ENCODE results near the gene WDR37. TPM values are rescaled to one million over a fixed set of nuclear protein-coding genes. Genes with fewer than 3 reads are reported as not detected.
"Not testable (repeated sequence)": the region's sequence is repeated elsewhere in the genome, so short reads cannot be mapped to it uniquely, and the experiment has no call there.

The WDR37 gene
- total RNA-seq, 1 experiment from 2014 or later = 15.4 TPM

- no peak for DNase-seq (ENCODE audit: low read depth)
These were observed 96.4 kb downstream of the WDR37 start for GRCh38 chr10:1152386-1153250.

- DNase-seq (ENCODE audit: low read depth) = no peak
These were observed 97.1 kb downstream of the WDR37 start for GRCh38 chr10:1153251-1153763.

- DNase-seq (ENCODE audit: low read depth) = no peak
These were observed 97.7 kb downstream of the WDR37 start for GRCh38 chr10:1153805-1154351.

- DNase-seq (ENCODE audit: low read depth) = no peak
These were observed 98.5 kb downstream of the WDR37 start for GRCh38 chr10:1154531-1155295.

- no peak for DNase-seq (ENCODE audit: low read depth)
These were observed 99.8 kb downstream of the WDR37 start for GRCh38 chr10:1155791-1156615.

GRCh38 chr10:1156616-1156886, 100.4 kb downstream of the WDR37 start:
- no peak for DNase-seq (ENCODE audit: low read depth)

GRCh38 chr10:1156921-1157614, 100.9 kb downstream of the WDR37 start:
- no peak for DNase-seq (ENCODE audit: low read depth)

GRCh38 chr10:1157615-1157933, 101.4 kb downstream of the WDR37 start:
- no peak for DNase-seq (ENCODE audit: low read depth)

- DNase-seq (ENCODE audit: low read depth) = no peak
These were observed 101.9 kb downstream of the WDR37 start for GRCh38 chr10:1158066-1158465.

- not testable (repeated sequence) for DNase-seq (ENCODE audit: low read depth)
These were observed 102.4 kb downstream of the WDR37 start for GRCh38 chr10:1158536-1158935.

GRCh38 chr10:1159131-1160061, 103.2 kb downstream of the WDR37 start:
- no peak for DNase-seq (ENCODE audit: low read depth)

- no peak for DNase-seq (ENCODE audit: low read depth)
These were observed 104.6 kb downstream of the WDR37 start for GRCh38 chr10:1160561-1161314.

GRCh38 chr10:1161315-1161673, 105.1 kb downstream of the WDR37 start:
- not testable (repeated sequence) for DNase-seq (ENCODE audit: low read depth)

GRCh38 chr10:1162481-1163203, 106.5 kb downstream of the WDR37 start:
- DNase-seq (ENCODE audit: low read depth) = no peak

GRCh38 chr10:1163204-1163660, 107.0 kb downstream of the WDR37 start:
- DNase-seq (ENCODE audit: low read depth) = no peak

- DNase-seq (ENCODE audit: low read depth) = no peak
These were observed 107.6 kb downstream of the WDR37 start for GRCh38 chr10:1163831-1164230.

GRCh38 chr10:1166101-1166827, 110.1 kb downstream of the WDR37 start:
- no peak for DNase-seq (ENCODE audit: low read depth)

GRCh38 chr10:1166828-1167275, 110.7 kb downstream of the WDR37 start:
- no peak for DNase-seq (ENCODE audit: low read depth)

Data from HT1080 (cell line).